K562 (cell line): Measurements from ENCODE around the gene AIM2. TPM values are rescaled to one million over a fixed set of nuclear protein-coding genes. Genes with fewer than 3 reads are reported as not detected.

ENCODE experiments used
- ATAC-seq: fragments of 200-7000 bp; cut with Tn5 transposase; 3 replicates; pipeline ENCODE4 v1.9.1; 2020; ENCODE audit warnings: moderate library complexity
- BruUV-seq: library from RNA; stranded (reverse); fragments of 400-500 nt; replicated peaks from 2 replicates; lab custom pipeline; 2021; lab: Mats Ljungman, UMichigan
- CTCF ChIA-PET: fragments of 300-600 bp; formaldehyde crosslinking; extraction: SDS; loops from one replicate; lab custom pipeline; 2021; ENCODE audit warnings: low intra/inter-chr PET ratio; lab: Yijun Ruan, JAX
- POLR2A ChIA-PET: fragments of 300-600, 350-650 bp; sonication (Branson Sonifier 250); formaldehyde crosslinking; extraction: SDS; loops from one replicate; lab custom pipeline; 2021; ENCODE audit warnings: antibody characterized with exemption, inconsistent platforms; lab: Yijun Ruan, JAX
- DNase-seq, 4 experiments: peaks; one replicate each; pipeline versions ENCODE4 v3.0.0 to v3.0.0-alpha.2; 2011 to 2018; ENCODE audit warnings: low spot score in 3 of 4, mixed read lengths in 3 of 4; ENCODE audit errors: extremely low read depth in 1 of 4
- FAIRE-seq: peaks from 2 replicates; lab custom pipeline; 2011; peaks lifted over from hg19 to GRCh38; lab: Jason Lieb, UNC
- H2AFZ ChIP-seq: 2 replicates; pipeline ENCODE4 v1.6.0; 2011; ENCODE audit warnings: low read depth, low read length, control low read depth, inconsistent platforms
- H3K27ac ChIP-seq: fragments of 200-600 bp; 3 replicates; pipeline ENCODE4 v1.8.0; 2011; ENCODE audit warnings: low read depth, mild to moderate bottlenecking, control low read depth, inconsistent platforms, low read length, moderate library complexity, mixed read lengths; ENCODE audit errors: extremely low read depth
- H3K27me3 ChIP-seq, 2 experiments: fragments of 300-600 bp in 1 of 2; 2 replicates in 1 of 2; 3 replicates in 1 of 2; pipeline versions ENCODE4 v1.6.0 to v1.8.0; 2011; ENCODE audit warnings: inconsistent platforms in 2 of 2, low read length in 2 of 2, mild to moderate bottlenecking in 1 of 2, mixed read lengths in 1 of 2, moderate library complexity in 1 of 2; ENCODE audit not compliant: control insufficient read depth in 2 of 2, insufficient read depth in 2 of 2
- H3K36me3 ChIP-seq: fragments of 300-600 bp; 3 replicates; pipeline ENCODE4 v1.8.0; 2011; ENCODE audit warnings: mild to moderate bottlenecking, low read length, inconsistent platforms; ENCODE audit not compliant: control insufficient read depth, insufficient read depth
- H3K4me1 ChIP-seq, 2 experiments: fragments of 200-600 bp in 1 of 2; replicated peaks in 1 of 2; 2 replicates in 1 of 2; 3 replicates in 1 of 2; pipeline versions ENCODE4 v1.5.1 to v1.8.0; 2011; ENCODE audit warnings: inconsistent platforms in 2 of 2, low read length in 2 of 2, mild to moderate bottlenecking in 1 of 2, mixed read lengths in 1 of 2, moderate library complexity in 1 of 2; ENCODE audit not compliant: control insufficient read depth in 2 of 2, insufficient read depth in 2 of 2
- H3K4me2 ChIP-seq: 2 replicates; pipeline ENCODE4 v1.6.1; 2011; ENCODE audit warnings: low read length, control low read depth, inconsistent platforms, mixed read lengths; ENCODE audit not compliant: insufficient read depth
- H3K4me3 ChIP-seq: fragments of 200-600 bp; sonication (generic), shearing (Covaris generic); 2 replicates; pipeline ENCODE4 v1.5.1; 2016; ENCODE audit warnings: control low read depth, inconsistent platforms
- H3K79me2 ChIP-seq: fragments of 200-600 bp; 3 replicates; pipeline ENCODE4 v1.8.0; 2011; ENCODE audit warnings: low read length, inconsistent platforms; ENCODE audit not compliant: control insufficient read depth, insufficient read depth
- H3K9ac ChIP-seq, 2 experiments: 2 replicates each; pipeline versions ENCODE4 v1.6.0 to v1.6.1; 2011; ENCODE audit warnings: low read depth in 2 of 2, low read length in 2 of 2, control low read depth in 1 of 2, inconsistent platforms in 1 of 2, mild to moderate bottlenecking in 1 of 2, mixed read lengths in 1 of 2; ENCODE audit not compliant: insufficient read depth in 1 of 2
- H3K9me1 ChIP-seq: one replicate; pipeline ENCODE4 v1.6.0; 2011; ENCODE audit warnings: inconsistent platforms, mild to moderate bottlenecking, low read length, moderate library complexity; ENCODE audit not compliant: control insufficient read depth, insufficient read depth
- H3K9me3 ChIP-seq: replicated peaks from 2 replicates; pipeline ENCODE4 v1.5.1; 2011; ENCODE audit warnings: low read depth, low read length, inconsistent platforms; ENCODE audit not compliant: control insufficient read depth, insufficient read depth
- H4K20me1 ChIP-seq: replicated peaks from 2 replicates; pipeline ENCODE4 v1.6.1; 2011; ENCODE audit warnings: low read length, inconsistent platforms, mixed read lengths; ENCODE audit not compliant: control insufficient read depth, insufficient read depth
- BMI1 ChIP-seq: fragments of 150-350 bp; IDR thresholded peaks from 2 replicates; pipeline ENCODE4 v1.6.1; 2014; ENCODE audit warnings: low read length
- CUX1 ChIP-seq: fragments of 200-800 bp; sonication (Bioruptor generic); IDR thresholded peaks from 2 replicates; pipeline ENCODE4 v1.6.1; 2016; ENCODE audit warnings: missing genetic modification characterization, missing compliant biosample characterization
- HNRNPLL ChIP-seq: fragments of 200-400 bp; formaldehyde crosslinking; IDR thresholded peaks from 2 replicates; pipeline ENCODE4 v1.6.1; 2017; ENCODE audit warnings: low read length, low read depth, mild to moderate bottlenecking; ENCODE audit not compliant: poor library complexity, severe bottlenecking
- MLLT1 ChIP-seq, 2 experiments: fragments of 450-650 bp; IDR thresholded peaks; 2 replicates each; pipeline ENCODE4 v1.6.1; 2016
- NR2F6 ChIP-seq: fragments of 450-650 bp; formaldehyde crosslinking; IDR thresholded peaks from 2 replicates; pipeline ENCODE4 v1.4.0; 2020; ENCODE audit warnings: mild to moderate bottlenecking
- PTBP1 ChIP-seq: fragments of 200-400 bp; formaldehyde crosslinking; IDR thresholded peaks from 2 replicates; pipeline ENCODE4 v1.6.1; 2017; ENCODE audit warnings: low read depth, low read length
- SAFB ChIP-seq: fragments of 200-400 bp; formaldehyde crosslinking; IDR thresholded peaks from 2 replicates; pipeline ENCODE4 v1.6.1; 2017; ENCODE audit warnings: low read depth, low read length, borderline replicate concordance
- SMAD4 ChIP-seq: fragments of 250-450 bp; sonication (Bioruptor Pico); conservative IDR thresholded peaks from 2 replicates; pipeline ENCODE4 v1.8.0; 2021; ENCODE audit warnings: inconsistent platforms, mild to moderate bottlenecking, moderate library complexity
- SMARCC2 ChIP-seq: fragments of 450-650 bp; IDR thresholded peaks from 2 replicates; pipeline ENCODE4 v1.6.1; 2017; ENCODE audit warnings: antibody characterized with exemption, moderate library complexity, mild to moderate bottlenecking, low read depth
- STAG1 ChIP-seq: sonication (generic); formaldehyde crosslinking; IDR thresholded peaks from 2 replicates; pipeline ENCODE4 v1.5.0; 2020; ENCODE audit warnings: missing genetic modification reagents, borderline replicate concordance
- TBL1XR1 ChIP-seq, 2 experiments: IDR thresholded peaks; 2 replicates each; pipeline ENCODE4 v1.6.1; 2012; ENCODE audit warnings: improper control_type of control experiment in 2 of 2, low read length in 2 of 2, mild to moderate bottlenecking in 1 of 2
- TCFL5 ChIP-seq: fragments of 250-450 bp; sonication (Bioruptor Pico); conservative IDR thresholded peaks from 2 replicates; pipeline ENCODE4 v1.6.1; 2021; ENCODE audit warnings: mild to moderate bottlenecking, moderate library complexity, matching md5 sums
- THAP12 ChIP-seq: fragments of 250-450 bp; sonication (Bioruptor Pico); IDR thresholded peaks from 2 replicates; pipeline ENCODE4 v1.9.0; 2021; ENCODE audit warnings: mild to moderate bottlenecking, inconsistent platforms
- ZNF431 ChIP-seq: sonication (generic); formaldehyde crosslinking; IDR thresholded peaks from 2 replicates; pipeline ENCODE4 v1.8.0; 2022; ENCODE audit warnings: mild to moderate bottlenecking, missing genetic modification reagents
- ZNF445 ChIP-seq: fragments of 250-450 bp; sonication (Bioruptor Pico); IDR thresholded peaks from 2 replicates; pipeline ENCODE4 v1.4.0; 2020; ENCODE audit warnings: low read depth, mild to moderate bottlenecking, moderate library complexity
- ZNF830 ChIP-seq: fragments of 250-450 bp; sonication (Bioruptor Pico); IDR thresholded peaks from 2 replicates; pipeline ENCODE4 v1.5.0; 2021; ENCODE audit warnings: mild to moderate bottlenecking
- WGBS: fragments of 100-300 bp; shearing (Covaris generic); methylation state at CpG from one replicate; pipeline ENCODE4 v1.1.6; 2016; ENCODE audit warnings: low coverage, mixed read lengths; ENCODE audit not compliant: insufficient coverage; ENCODE audit errors: missing lambda C conversion rate; 5-methylcytosine and 5-hydroxymethylcytosine counted together
- in situ Hi-C: fragments of 300-500 bp; cut with MboI; formaldehyde crosslinking; loops from 4 replicates; pipeline ENCODE4 v1.15.0; 2018; ENCODE audit warnings: inconsistent platforms, mixed read lengths
- intact Hi-C: fragments of 100-400 bp; cut with micrococcal nuclease; formaldehyde crosslinking; loops from 2 replicates; pipeline ENCODE4 v1.14.2; 2022
- polyA plus RNA-seq, 8 experiments: library from polyadenylated mRNA; depleted of rRNA in 4 of 8; stranded (reverse) in 5 of 8; unstranded in 3 of 8; fragments of >200 nt; fragmentation: Nextera tagmentation in 2 of 8; fragmentation: Illumina TruSeq in 1 of 8; extraction: Ambion mirVana in 2 of 8; extraction: Trizol in 1 of 8; gene quantifications; 2 replicates each; pipeline versions ENCODE4 v1.2.1 to v1.2.3, GENCODE V29; 2011 to 2014; ENCODE audit warnings: inconsistent platforms in 1 of 8, missing spikeins in 1 of 8
- total RNA-seq, 7 experiments: library from RNA; depleted of rRNA in 6 of 7; stranded (reverse); fragments of >200 nt in 6 of 7; fragmentation: Illumina TruSeq in 2 of 7; extraction: Trizol in 2 of 7; gene quantifications; 2 replicates each; pipeline versions ENCODE4 v1.2.1 to v1.2.3, GENCODE V29; 2011 to 2021; ENCODE audit warnings: low replicate concordance in 1 of 7

The AIM2 gene
- total and polyA plus RNA-seq, 9 of the 15 experiments (the other 6 are each of a cell fraction or from before 2014, with no cell fraction given): 0.10 to 0.95 (median 0.22) TPM

- DNase-seq (no peak), FAIRE-seq (no peak), ATAC-seq (no peak)
- no peaks in the 10 kb centered on the region for H3K4me1 ChIP-seq
- H3K27me3 ChIP-seq: peaks cover 0 to 9% of the 10 kb centered on the region in 2 experiments; a peak in 2 of 5 replicates
- no TSS peak for BruUV-seq
- ChIA-PET POLR2A (no interaction called here), CTCF (no interaction called here)
- WGBS: 12% methylated on average over 4 of the region's 4 CpGs
- no peaks in the 10 kb centered on the region for H3K36me3 ChIP-seq
- H3K4me3 ChIP-seq: no peak overlapping the region
- no peak overlapping the region for H3K9ac ChIP-seq
- no peak overlapping the region for H3K4me2 ChIP-seq
- intact Hi-C loops (no loop called here), in situ Hi-C loops (no loop called here)
- no peaks in the 10 kb centered on the region for H4K20me1 ChIP-seq
- no peaks in the 10 kb centered on the region for H3K9me1 ChIP-seq
- H3K27ac ChIP-seq: no peak overlapping the region
- H2AFZ ChIP-seq: no peak overlapping the region
- H3K79me2 ChIP-seq: no peaks in the 10 kb centered on the region
- no peaks in the 10 kb centered on the region for H3K9me3 ChIP-seq
- no peak for TF ChIP-seq SMARCC2
- TF ChIP-seq TBL1XR1 (IDR thresholded peaks at IDR 0.05; ENCODE audit: low read length in 2 of 2): no peak
- TF ChIP-seq TCFL5 (CRISPR knock-in tag): no peak
- no peak for TF ChIP-seq SMAD4 (CRISPR knock-in tag)
- TF ChIP-seq HNRNPLL: no peak
- no peak for TF ChIP-seq SAFB
- TF ChIP-seq ZNF830 (CRISPR knock-in tag): no peak
- no peak for TF ChIP-seq BMI1
- TF ChIP-seq CUX1 (CRISPR knock-in tag): no peak
- TF ChIP-seq ZNF431 (CRISPR knock-in tag): no peak
- no peak for TF ChIP-seq NR2F6
- TF ChIP-seq STAG1 (CRISPR knock-in tag): no peak
- TF ChIP-seq THAP12 (CRISPR knock-in tag): no peak
- TF ChIP-seq ZNF445 (CRISPR knock-in tag): no peak
- TF ChIP-seq PTBP1: no peak
- TF ChIP-seq MLLT1 (IDR thresholded peaks at IDR 0.05): no peak
Observed at GRCh38 chr1:159066108-159066507, 10.5 kb downstream of the AIM2 start.
